Measurements from ENCODE around the gene MCUB.

Gene MCUB

GRCh38 chr4:109728385-109728784, 168.3 kb downstream of the MCUB start:
- peak overlapping the region in 6 of 10 experiments; percentile 80 to 96 (median 91); a peak in 4 of 20 replicates for H3K4me3 ChIP-seq
- no peak overlapping the region for H3K27ac ChIP-seq
- peaks cover 0 to 4% (median 0%) of the 10 kb centered on the region in 11 experiments; a peak in 1 of 22 replicates for H3K36me3 ChIP-seq
- peaks cover 0 to 9% (median 0%) of the 10 kb centered on the region in 11 experiments; a peak in 2 of 22 replicates for H4K20me1 ChIP-seq
- no peak for TF ChIP-seq Cebpa-rat (IDR thresholded peaks at IDR 0.05)
- H3K4me1 ChIP-seq: peaks cover 11 to 26% (median 17%) of the 10 kb centered on the region in 10 experiments
- H3K9me3 ChIP-seq (replicated peaks in 1 of 11): no peaks in the 10 kb centered on the region
- H3K9ac ChIP-seq: peak overlapping the region in 2 of 11 experiments; percentile 83 to 84; a peak in 1 of 22 replicates
- no peaks in the 10 kb centered on the region for H3K27me3 ChIP-seq
- peak overlapping the region; percentile 87 to 99 (median 95) for H3K4me2 ChIP-seq

GRCh38 chr4:109729117-109729717, 169.2 kb downstream of the MCUB start:
- H4K20me1 ChIP-seq: peaks cover 0 to 9% (median 0%) of the 10 kb centered on the region in 11 experiments; a peak in 2 of 22 replicates
- peak overlapping the region; percentile 71 to 85 (median 82) for H3K9ac ChIP-seq
- H3K9me3 ChIP-seq (replicated peaks in 1 of 11): no peaks in the 10 kb centered on the region
- TF ChIP-seq Cebpa-rat (IDR thresholded peaks at IDR 0.05): no peak
- H3K27ac ChIP-seq: peak overlapping the region; percentile 45 to 67 (median 59); a peak in 19 of 22 replicates
- H3K4me3 ChIP-seq: peak overlapping the region; percentile 80 to 96 (median 90)
- peak overlapping the region; percentile 87 to 99 (median 95) for H3K4me2 ChIP-seq
- peaks cover 10 to 26% (median 16%) of the 10 kb centered on the region in 10 experiments for H3K4me1 ChIP-seq
- H3K36me3 ChIP-seq: peaks cover 0 to 4% (median 0%) of the 10 kb centered on the region in 11 experiments; a peak in 1 of 22 replicates
- H3K27me3 ChIP-seq: no peaks in the 10 kb centered on the region

DNA sequence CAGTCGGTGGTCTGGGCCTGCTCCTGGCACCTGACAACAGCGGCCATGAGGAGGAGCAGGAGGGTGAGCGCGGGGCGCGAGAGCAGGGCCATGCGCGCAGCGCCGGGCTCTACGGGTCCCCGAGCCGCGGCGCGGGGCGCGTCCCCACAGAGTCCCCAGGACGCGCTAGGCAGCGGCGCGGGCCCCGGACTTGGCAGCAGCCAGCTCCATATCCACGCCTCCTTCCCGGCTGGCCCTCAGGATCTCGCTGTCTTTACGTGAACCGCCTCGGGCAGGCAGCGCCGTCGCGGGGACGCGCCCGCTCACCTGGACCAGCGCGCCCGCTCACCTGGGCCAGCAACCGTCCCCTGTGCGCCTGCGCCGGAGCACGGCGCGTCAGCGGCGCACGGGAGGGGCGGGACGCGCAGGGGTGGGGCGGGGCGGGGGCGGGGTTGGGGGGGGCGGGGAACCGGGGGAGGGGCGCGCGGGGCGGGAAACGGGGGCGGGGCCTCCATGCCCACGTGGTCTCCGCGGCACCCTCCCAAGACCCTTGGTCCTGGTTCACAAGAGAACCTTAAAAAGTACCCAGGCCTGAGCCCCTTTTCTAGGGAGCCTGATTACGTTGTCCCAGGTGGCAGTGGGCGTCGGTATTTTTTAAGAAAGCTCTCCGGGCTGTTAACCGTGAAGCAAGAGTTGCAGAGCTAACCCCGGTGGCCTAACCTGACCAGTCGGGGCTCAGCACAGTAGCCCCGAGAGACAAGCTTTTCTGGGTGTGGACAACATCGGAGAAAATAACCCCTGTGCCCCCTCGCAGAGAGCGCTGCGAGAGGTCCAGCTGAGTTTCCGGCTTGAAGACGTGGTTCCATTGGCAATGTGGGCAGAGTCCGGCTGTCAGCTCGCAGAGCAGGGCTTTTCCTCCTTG, 169.9 kb downstream of the MCUB start, which contains the start of gene PLA2G12A:
TSS of gene PLA2G12A (minus strand) at position 353 of the 901 bp plus-strand sequence. CDS start at position 92, 261 bp downstream.
- H3K4me2 ChIP-seq: peak within 1 kb of the TSS; percentile 95 to 99 (median 97)
- H3K4me3 ChIP-seq: peak within 1 kb of the TSS; percentile 80 to 96 (median 90)
- H3K27me3 ChIP-seq: no peaks in the 10 kb centered on the region
- H3K36me3 ChIP-seq: peaks cover 0 to 4% (median 0%) of the 10 kb centered on the region in 11 experiments; a peak in 1 of 22 replicates
- no peak for TF ChIP-seq Cebpa-rat (IDR thresholded peaks at IDR 0.05)
- peaks cover 0 to 9% (median 0%) of the 10 kb centered on the region in 11 experiments; a peak in 2 of 22 replicates for H4K20me1 ChIP-seq
- peaks cover 10 to 26% (median 15%) of the 10 kb centered on the region in 10 experiments for H3K4me1 ChIP-seq
- H3K27ac ChIP-seq: peak within 1 kb of the TSS; percentile 51 to 82 (median 72); a peak in 21 of 22 replicates
- peak within 1 kb of the TSS; percentile 71 to 85 (median 82) for H3K9ac ChIP-seq
- no peaks in the 10 kb centered on the region for H3K9me3 ChIP-seq (replicated peaks in 1 of 11)

- Histone ChIP-seq H3K36me3 (no peaks in the 10 kb centered on the region; a peak in 1 of 22 replicates), H3K4me2 (peak overlapping the region; percentile 76 to 98 (median 92)), H3K9ac (peak overlapping the region; percentile 70 to 85 (median 81)), H4K20me1 (peaks cover 0 to 9% (median 0%) of the 10 kb centered on the region in 11 experiments; a peak in 2 of 22 replicates), H3K27ac (peak overlapping the region in 10 of 11 experiments; percentile 55 to 82 (median 72); a peak in 18 of 22 replicates), H3K9me3 (replicated peaks in 1 of 11) (no peaks in the 10 kb centered on the region), H3K27me3 (no peaks in the 10 kb centered on the region), H3K4me1 (peaks cover 10 to 26% (median 15%) of the 10 kb centered on the region in 10 experiments), H3K4me3 (peak overlapping the region; percentile 80 to 96 (median 90))
- no peak for TF ChIP-seq Cebpa-rat (IDR thresholded peaks at IDR 0.05)
These were observed 170.8 kb downstream of the MCUB start for GRCh38 chr4:109730619-109731545.

DNA sequence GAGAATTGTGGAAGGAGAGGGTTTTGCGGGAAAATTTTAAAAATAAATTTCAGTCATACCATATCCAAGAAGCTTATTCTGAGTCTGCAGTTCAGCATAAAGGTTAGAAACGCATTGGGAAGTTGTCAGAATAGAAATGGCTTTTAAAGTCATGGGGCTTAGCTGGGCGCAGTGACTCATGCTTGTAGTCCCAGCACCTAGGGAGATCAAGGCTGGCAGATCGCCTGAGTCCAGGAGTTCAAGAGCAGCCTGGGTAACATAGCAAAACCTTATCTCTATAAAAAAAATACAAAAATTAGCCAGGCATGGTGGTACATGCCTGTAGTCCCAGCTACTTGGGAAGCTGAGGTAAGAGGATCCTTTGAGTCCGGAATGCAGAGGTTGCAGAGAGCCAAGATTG, 173.7 kb downstream of the MCUB start:
- no peaks in the 10 kb centered on the region for H4K20me1 ChIP-seq
- H3K9ac ChIP-seq: no peak overlapping the region
- peaks cover 5 to 13% (median 6%) of the 10 kb centered on the region in 10 experiments for H3K4me1 ChIP-seq
- no peaks in the 10 kb centered on the region for H3K27me3 ChIP-seq
- no peak overlapping the region for H3K4me3 ChIP-seq
- H3K9me3 ChIP-seq (replicated peaks in 1 of 11): no peaks in the 10 kb centered on the region
- no peak overlapping the region for H3K27ac ChIP-seq
- H3K36me3 ChIP-seq: no peaks in the 10 kb centered on the region
- no peak for TF ChIP-seq Cebpa-rat (IDR thresholded peaks at IDR 0.05)
- H3K4me2 ChIP-seq: no peak overlapping the region

- Histone ChIP-seq H3K4me3 (no peak overlapping the region), H3K4me1 (peaks cover 0 to under 1% (median 0%) of the 10 kb centered on the region in 10 experiments; a peak in 3 of 20 replicates), H3K9me3 (replicated peaks in 1 of 11) (no peaks in the 10 kb centered on the region), H3K4me2 (no peak overlapping the region), H3K9ac (no peak overlapping the region), H3K27me3 (no peaks in the 10 kb centered on the region), H3K36me3 (no peaks in the 10 kb centered on the region), H3K27ac (no peak overlapping the region), H4K20me1 (no peaks in the 10 kb centered on the region)
- TF ChIP-seq Cebpa-rat (IDR thresholded peaks at IDR 0.05): no peak
These were observed 175.7 kb downstream of the MCUB start for GRCh38 chr4:109735566-109736365.

Measured in BLaER1 treated with 17β-estradiol and CSF1 and Interleukin-3, amounts not matched to agents 10 nM and 100 nM (cell line).